ENCODE data around the gene TSPAN10. TPM values are rescaled to one million over a fixed set of nuclear protein-coding genes. Genes with fewer than 3 reads are reported as not detected.

TSPAN10 gene
- polyA plus RNA-seq, 4 donors = 2.5 to 5.0 (median 2.9) TPM

GRCh38 chr17:81630274-81630673 is 6.7 kb upstream of the TSPAN10 start:
- no peak for DNase-seq (ENCODE audit: low read depth in 4 of 4, low spot score in 3 of 4)

DNA sequence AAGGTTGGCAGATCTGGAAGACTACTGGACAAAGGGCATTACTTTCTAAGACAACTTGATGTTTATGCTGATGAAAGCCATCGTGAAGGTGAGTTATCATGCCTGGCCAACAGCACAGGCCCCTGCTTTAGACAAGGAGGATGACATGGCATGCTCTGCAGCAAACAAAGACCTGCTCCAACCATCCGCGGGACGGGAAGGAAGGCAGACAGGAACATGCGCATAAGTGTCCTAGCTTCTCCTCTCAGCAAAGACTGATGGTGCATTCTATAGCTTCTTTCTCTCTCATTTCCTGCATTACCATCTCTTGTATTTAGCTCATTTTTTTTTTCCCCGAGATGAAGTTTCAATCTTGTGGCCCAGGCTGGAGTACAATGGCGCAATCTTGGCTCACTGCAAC is 5.5 kb upstream of the TSPAN10 start:
- no peak for DNase-seq (ENCODE audit: low read depth in 4 of 4, low spot score in 3 of 4)

DNA sequence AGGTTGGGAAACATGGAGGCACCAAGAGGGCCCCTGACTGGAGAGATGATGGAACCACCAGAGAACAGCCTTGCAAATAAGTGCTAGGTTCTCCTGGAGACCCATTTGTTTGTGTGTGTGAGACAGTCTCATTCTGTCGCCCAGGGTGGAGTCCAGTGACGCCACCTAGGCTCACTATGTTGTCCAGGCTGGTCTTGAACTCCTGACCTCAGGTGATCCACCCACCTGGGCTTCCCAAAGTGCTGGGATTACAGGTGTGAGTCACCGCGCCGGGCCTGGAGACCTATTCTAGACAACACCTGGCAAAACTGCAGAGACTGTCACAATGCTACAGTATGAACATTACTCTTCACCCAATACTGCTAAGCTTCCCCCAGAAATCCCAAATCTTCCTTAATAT is 1.6 kb upstream of the TSPAN10 start:
- no peak for DNase-seq (ENCODE audit: low read depth in 4 of 4, low spot score in 3 of 4)

GRCh38 chr17:81635973-81636504 is 957 bp upstream of the TSPAN10 start:
- DNase-seq (ENCODE audit: low read depth in 4 of 4, low spot score in 3 of 4) = no peak

DNA sequence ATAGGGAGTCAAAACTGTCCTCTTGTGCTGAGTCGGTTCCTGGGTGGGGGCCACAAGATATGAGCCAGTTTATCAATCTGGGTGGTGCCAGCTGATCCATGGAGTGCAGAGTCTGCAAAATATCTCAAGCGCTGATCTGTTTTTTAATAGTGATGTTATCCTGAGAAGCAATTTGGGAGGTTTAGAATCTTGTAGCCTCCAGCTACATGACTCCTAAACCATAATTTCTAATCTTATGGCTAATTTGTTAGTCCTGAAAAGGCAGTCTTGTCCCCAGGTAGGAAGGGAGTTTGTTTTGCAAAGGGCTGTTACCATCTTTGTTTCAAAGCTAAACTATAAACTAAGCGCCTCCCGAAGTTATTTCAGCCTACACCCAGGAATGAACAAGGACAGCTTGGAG is 1.7 kb downstream of the TSPAN10 start:
- no peak for DNase-seq (ENCODE audit: low read depth in 4 of 4, low spot score in 3 of 4)

DNA sequence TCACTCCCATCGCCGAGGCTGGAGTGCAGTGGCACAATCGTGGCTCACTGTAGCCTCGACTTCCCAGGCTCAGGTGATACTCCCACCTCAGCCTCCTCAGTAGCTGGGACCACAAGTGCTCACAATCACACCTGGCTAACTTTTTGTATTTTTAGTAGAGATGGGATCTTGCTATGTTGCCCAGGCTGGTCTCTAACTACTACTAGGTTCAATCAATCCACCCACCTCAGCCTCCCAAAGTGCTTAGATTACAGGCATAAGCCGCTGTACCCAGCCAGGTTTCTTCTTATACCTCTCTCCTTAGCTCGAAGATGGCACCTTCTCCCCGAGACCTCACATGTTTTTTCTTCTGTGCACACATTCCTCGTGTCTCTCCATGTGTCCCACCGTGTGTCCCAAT is 3.0 kb downstream of the TSPAN10 start:
- DNase-seq (ENCODE audit: low read depth in 4 of 4, low spot score in 3 of 4) = no peak

GRCh38 chr17:81641825-81642489 is 5.0 kb downstream of the TSPAN10 start:
- no peak for DNase-seq (ENCODE audit: low read depth in 4 of 4, low spot score in 3 of 4)

- DNase-seq (ENCODE audit: low read depth in 4 of 4, low spot score in 3 of 4) = no peak
Observed at GRCh38 chr17:81644496-81644895, 7.5 kb downstream of the TSPAN10 start.

DNA sequence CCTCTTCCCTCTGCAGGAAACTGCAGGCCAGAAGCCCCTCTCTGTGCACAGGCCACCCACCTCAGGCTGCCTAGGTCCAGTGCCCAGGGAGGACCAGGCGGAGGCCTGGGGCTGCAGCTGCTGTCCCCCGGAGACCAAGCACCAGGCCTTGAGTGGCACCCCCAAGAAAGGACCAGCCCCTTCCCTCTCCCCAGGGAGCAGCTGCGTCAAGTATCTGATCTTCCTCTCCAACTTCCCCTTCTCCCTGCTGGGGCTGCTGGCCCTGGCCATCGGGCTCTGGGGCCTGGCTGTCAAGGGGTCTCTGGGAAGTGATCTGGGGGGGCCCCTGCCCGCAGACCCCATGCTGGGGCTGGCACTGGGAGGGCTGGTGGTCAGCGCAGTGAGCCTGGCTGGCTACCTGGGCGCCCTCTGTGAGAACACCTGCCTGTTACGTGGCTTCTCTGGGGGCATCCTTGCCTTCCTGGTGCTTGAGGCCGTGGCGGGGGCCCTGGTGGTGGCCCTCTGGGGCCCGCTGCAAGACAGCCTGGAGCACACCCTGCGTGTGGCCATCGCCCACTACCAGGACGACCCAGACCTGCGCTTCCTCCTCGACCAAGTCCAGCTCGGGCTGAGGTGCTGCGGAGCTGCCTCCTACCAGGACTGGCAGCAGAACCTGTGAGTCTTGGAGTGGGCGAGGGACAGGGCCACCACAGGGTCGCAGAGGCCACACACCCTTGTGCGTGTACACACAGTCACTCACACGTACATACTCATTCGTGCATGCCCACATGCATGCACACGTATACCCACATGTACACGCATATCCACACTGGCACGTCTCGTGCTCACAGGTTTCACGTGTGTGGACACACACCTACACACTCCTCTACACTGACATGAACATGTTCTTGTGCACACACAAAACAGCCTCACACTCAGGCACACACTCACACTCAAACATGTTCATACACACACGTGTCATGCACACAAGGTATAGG is 8.3 kb downstream of the TSPAN10 start:
- DNase-seq (ENCODE audit: low read depth in 4 of 4, low spot score in 3 of 4) = no peak

DNA sequence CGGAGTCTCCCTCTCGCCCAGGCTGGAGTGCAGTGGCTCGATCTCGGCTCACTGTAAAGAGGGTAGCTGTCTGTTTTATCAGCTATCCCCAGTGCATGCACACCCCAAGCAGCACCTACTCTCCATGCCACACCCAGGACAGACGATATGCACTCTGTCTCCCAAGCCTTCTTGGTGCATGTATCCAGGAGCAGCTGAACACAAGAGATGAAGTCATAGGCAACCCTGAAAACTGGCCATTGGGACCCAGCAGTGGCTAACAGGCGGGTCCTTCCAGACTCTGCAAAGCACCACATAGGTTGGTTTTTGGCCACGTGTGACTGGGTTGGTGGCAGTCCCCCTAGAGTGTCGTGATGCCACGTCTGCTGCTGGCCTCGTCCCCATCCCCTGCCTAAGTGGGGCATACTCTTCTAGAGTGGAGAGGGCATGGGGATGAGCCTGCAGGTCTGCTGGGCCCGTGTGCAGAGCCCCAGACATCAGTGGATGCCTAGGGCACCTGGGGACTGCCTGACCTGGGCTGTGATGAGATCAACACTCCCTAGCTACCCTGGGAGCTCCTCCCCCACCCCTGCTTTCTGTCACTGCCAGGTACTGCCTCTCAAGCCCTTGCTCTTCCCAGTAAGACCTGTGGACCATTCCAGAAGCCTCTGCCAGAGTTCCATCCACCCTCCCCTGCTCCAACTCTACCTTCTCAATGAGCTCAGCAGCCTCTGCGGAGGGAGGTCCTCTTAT is 10.0 kb downstream of the TSPAN10 start:
- no peak for DNase-seq (ENCODE audit: low read depth in 4 of 4, low spot score in 3 of 4)

- no peak for DNase-seq (ENCODE audit: low read depth in 4 of 4, low spot score in 3 of 4)
Observed at GRCh38 chr17:81647640-81648012, 10.6 kb downstream of the TSPAN10 start.

- DNase-seq (ENCODE audit: low read depth in 4 of 4, low spot score in 3 of 4) = no peak
Observed at GRCh38 chr17:81648013-81648706, 11.2 kb downstream of the TSPAN10 start.

- no peak for DNase-seq (ENCODE audit: low read depth in 4 of 4, low spot score in 3 of 4)
Observed at GRCh38 chr17:81648707-81649085, 11.7 kb downstream of the TSPAN10 start.

- DNase-seq (ENCODE audit: low read depth in 4 of 4, low spot score in 3 of 4) = no peak
Observed at GRCh38 chr17:81650951-81651350, 14.0 kb downstream of the TSPAN10 start.

- DNase-seq (ENCODE audit: low read depth in 4 of 4, low spot score in 3 of 4) = no peak
Observed at GRCh38 chr17:81651692-81652091, 14.7 kb downstream of the TSPAN10 start.

GRCh38 chr17:81652906-81653771 is 16.1 kb downstream of the TSPAN10 start:
- DNase-seq (ENCODE audit: low read depth in 4 of 4, low spot score in 3 of 4) = no peak

GRCh38 chr17:81655378-81656117 is 18.6 kb downstream of the TSPAN10 start:
- no peak for DNase-seq (ENCODE audit: low read depth in 4 of 4, low spot score in 3 of 4)

GRCh38 chr17:81656118-81656743 is 19.2 kb downstream of the TSPAN10 start, which contains the start of gene PDE6G:
TSS of gene PDE6G (minus strand) at chr17:81656542. CDS start at chr17:81653305, 3,237 bp downstream.
- DNase-seq (ENCODE audit: low read depth in 4 of 4, low spot score in 3 of 4) = no peak

Data from right renal pelvis (tissue), 4 donors.